NCI-H1417 treated with DMSO at 0.1 percent for 48 hours (cell line): ENCODE results near the gene TPRA1.
"Not testable (repeated sequence)": the region's sequence is repeated elsewhere in the genome, so short reads cannot be mapped to it uniquely, and the experiment has no call there.

Experiments used
- DNase-seq: peaks from one replicate; lab custom pipeline; 2025; lab: John Stamatoyannopoulos, UW

TPRA1 gene

GRCh38 chr3:127536830-127537812, 53.4 kb downstream of the TPRA1 start:
- DNase-seq, result peak; percentile 96

DNA sequence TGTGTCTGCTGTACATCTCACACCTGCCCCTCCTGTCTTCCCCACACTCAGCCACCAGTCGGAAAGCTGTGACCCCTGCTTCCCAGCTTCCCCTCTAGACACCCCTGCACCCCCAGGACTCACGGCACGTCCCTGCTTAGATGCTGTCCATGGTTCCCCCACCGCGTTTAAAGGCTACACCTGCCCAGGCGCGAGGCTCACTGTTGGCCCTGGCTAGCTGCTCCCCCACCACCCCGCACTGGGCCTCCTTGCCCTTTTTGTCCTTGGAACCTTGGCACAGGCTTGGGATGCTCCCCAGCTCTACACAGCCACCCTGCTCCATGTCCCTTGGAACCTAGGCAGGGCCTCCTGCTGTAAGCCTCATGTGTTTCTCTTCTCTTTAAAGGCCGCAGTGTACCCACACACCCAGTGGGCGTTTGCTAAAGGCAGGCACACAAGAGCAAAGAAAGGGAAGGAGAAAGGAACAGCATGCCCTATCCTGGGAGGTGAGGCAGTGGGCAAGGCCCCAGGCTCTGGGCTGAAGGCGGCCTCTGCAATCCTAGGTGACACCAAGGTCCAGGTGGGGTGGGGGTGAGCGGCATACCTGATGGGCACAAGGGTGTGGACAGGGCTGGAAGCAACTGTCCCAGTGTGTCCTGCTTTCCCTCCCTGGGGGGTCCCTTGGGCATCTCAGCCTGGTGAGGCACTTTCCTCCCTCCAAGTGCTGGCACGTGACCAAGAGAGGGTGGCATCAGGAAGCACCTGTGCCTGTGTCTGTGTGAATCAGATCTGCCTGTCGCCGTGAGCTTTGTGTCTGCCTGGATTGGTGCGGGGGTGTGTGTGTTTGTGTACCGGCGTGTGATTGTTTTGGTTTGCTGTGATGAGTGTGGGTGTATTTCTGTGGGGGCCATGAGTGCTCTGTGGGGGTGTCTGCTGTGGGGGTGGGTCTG, 54.4 kb downstream of the TPRA1 start:
- peak; percentile 96 for DNase-seq

DNA sequence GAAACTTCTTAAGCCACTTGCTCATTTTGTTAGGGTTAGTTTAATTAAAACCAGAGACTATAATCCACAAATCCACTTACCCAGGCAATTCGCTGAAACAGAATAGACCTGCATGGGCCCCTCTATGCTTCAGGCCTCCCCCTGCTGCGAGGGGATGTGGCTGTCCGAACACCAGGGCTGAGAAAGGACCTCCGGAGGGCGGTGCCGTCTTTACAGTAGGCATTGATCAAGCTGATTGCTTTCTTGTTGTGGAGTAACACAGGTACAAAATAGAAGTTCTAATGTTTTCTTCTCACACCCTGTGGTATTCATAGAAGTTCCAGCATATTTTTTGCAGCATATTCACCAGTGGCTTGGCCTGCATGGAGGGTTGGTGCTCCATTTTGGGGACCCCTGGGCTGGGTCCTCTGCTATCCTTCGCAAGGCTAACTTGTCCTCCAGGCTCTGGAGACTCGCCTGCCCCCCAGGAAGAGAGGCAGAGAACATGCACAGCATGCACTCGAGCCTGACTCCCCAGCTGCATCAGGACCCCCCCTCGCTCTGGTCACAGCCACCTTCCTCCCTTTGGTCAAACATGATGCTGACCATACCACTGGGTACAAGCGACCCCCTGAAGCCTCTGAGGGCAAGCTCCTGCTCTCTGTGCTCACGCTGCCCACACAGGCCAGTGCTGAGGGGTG, 55.3 kb downstream of the TPRA1 start:
- no peak for DNase-seq

- DNase-seq, result no peak
Measured at GRCh38 chr3:127534564-127534963, 56.0 kb downstream of the TPRA1 start.

DNA sequence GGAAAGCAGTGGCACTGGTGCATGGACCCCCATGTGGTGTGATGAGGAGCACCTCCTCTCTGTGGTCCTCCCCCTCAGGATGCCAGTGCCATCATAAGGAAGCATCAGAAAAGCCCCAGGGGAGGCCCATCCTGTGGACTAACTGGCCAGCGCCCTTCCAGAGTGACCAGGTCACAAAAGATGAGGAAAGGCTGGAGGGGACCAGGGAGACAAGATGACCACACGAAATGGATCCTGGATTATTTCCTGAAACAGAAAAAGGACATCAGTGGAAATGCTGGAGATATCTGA, 56.4 kb downstream of the TPRA1 start:
- DNase-seq, result no peak

- DNase-seq, result no peak
Measured at GRCh38 chr3:127532561-127533203, 57.9 kb downstream of the TPRA1 start.

GRCh38 chr3:127531821-127532220, 58.7 kb downstream of the TPRA1 start:
- no peak for DNase-seq

- not testable (repeated sequence) for DNase-seq
Measured at GRCh38 chr3:127530863-127531262, 59.7 kb downstream of the TPRA1 start.

- no peak for DNase-seq
Measured at GRCh38 chr3:127529346-127530188, 61.0 kb downstream of the TPRA1 start.

GRCh38 chr3:127525373-127525772, 65.2 kb downstream of the TPRA1 start:
- peak; percentile 24 for DNase-seq

DNA sequence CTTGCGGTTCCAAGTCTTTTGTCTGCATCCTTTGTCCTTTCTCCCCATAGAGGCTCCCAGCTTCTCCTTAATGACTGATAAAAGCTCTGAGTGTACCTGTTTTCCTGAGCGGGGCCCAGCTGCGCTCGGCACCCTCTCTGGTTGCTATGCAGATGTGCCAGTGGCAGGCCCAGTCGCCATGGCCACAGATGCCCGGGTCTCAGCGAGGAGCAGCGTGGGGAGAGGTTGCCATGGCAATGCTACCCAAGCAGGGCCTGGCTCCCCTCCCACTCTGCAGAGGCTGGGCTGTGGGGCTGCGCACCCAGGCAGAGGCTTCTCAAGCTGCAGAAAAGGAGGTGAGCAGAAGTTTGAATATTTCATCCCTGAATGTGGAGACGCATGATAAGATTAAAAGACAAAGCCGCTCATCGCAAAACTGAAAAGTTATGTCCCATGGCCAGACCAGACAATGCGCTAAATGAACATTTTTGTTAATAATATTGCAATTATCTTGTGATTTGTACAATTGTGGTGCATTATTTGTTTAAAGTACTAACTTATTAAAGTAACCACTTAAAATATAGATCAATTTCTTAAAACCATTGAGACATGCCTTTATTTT, 66.1 kb downstream of the TPRA1 start:
- DNase-seq, result peak; percentile 95
